ENCODE data around the gene WDR27.

DNA sequence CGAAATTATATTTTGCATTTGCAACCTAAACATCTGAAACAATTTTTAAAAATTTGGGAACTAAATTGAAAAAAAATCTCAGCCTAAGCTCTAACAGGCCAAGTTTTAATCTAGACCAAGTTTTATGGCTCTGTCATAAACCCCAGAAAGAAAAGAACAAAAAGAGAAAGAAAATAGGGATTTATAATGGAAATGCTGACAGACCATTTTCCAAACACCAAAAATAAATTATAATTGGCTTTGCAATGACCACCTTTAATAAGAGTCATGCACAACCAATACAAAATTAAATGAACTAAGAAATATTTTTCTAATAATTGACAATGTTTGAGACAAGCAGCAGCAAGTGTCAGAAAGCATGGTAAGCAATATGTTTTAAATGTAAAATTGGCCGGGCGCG lies 72.6 kb downstream of the WDR27 start:
- TF ChIP-seq, protein P1, sequence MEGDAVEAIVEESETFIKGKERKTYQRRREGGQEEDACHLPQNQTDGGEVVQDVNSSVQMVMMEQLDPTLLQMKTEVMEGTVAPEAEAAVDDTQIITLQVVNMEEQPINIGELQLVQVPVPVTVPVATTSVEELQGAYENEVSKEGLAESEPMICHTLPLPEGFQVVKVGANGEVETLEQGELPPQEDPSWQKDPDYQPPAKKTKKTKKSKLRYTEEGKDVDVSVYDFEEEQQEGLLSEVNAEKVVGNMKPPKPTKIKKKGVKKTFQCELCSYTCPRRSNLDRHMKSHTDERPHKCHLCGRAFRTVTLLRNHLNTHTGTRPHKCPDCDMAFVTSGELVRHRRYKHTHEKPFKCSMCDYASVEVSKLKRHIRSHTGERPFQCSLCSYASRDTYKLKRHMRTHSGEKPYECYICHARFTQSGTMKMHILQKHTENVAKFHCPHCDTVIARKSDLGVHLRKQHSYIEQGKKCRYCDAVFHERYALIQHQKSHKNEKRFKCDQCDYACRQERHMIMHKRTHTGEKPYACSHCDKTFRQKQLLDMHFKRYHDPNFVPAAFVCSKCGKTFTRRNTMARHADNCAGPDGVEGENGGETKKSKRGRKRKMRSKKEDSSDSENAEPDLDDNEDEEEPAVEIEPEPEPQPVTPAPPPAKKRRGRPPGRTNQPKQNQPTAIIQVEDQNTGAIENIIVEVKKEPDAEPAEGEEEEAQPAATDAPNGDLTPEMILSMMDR (IDR thresholded peaks at IDR 0.05) = no peak
- TF ChIP-seq POLR2AphosphoS5 (IDR thresholded peaks at IDR 0.05) = no peak
- no peak for TF ChIP-seq POLR2A (IDR thresholded peaks at IDR 0.05)

All from breast epithelium (tissue), 3 donors.